ENCODE data around the gene MBOAT1. TPM values are rescaled to one million over a fixed set of nuclear protein-coding genes. Genes with fewer than 3 reads are reported as not detected.
A peak's percentile ranks its signal among the peaks of the same experiment; 100 is the strongest.

MBOAT1 gene
- total RNA-seq, 1 experiment from 2014 or later: 9.9 TPM

- no peaks in the 10 kb centered on the region for H3K9me3 ChIP-seq (ENCODE audit: control insufficient read depth, low read depth, low read length)
- H2BK20ac ChIP-seq (ENCODE audit: low read depth, low read length, poor library complexity, severe bottlenecking): no peak overlapping the region
Measured at GRCh38 chr6:20236344-20236743, 24.1 kb upstream of the MBOAT1 start.

More at GRCh38 chr6:20236344-20236743, 24.1 kb upstream of the MBOAT1 start:
- H3K18ac ChIP-seq (ENCODE audit: insufficient read length, low read depth, low read length): no peak overlapping the region
- no peak overlapping the region for H4K5ac ChIP-seq (ENCODE audit: insufficient read length, low read depth, low read length)
- H3K27ac ChIP-seq (ENCODE audit: insufficient read length, low read depth, low read length): no peak overlapping the region
- Mint-ChIP-seq H3K36me3 (ENCODE audit: insufficient read depth in 1 of 3, low read depth in 3 of 3) (no peaks in the 10 kb centered on the region; a peak in 1 of 7 replicates), H3K4me3 (no peak overlapping the region), H3K9me3 (peaks cover 0 to 6% of the 10 kb centered on the region in 2 experiments; a peak in 2 of 5 replicates), H3K27me3 (ENCODE audit: low read depth) (no peaks in the 10 kb centered on the region), H3K27ac (0 out of 7 replicates have a peak overlapping the region, but pooled peaks of 1 of the 3 experiments have one; percentile 48), H3K4me1 (peaks cover 10 to 16% of the 10 kb centered on the region in 2 experiments)
- no peak for DNase-seq
- no peak overlapping the region for H3K14ac ChIP-seq (ENCODE audit: insufficient read depth, low read length)
- no peaks in the 10 kb centered on the region for H3K79me1 ChIP-seq (ENCODE audit: insufficient read depth, low read depth, low read length, poor library complexity, severe bottlenecking)
- no peak overlapping the region for H3K4me2 ChIP-seq (ENCODE audit: insufficient read depth, insufficient read length, low read length)
- no peak overlapping the region for H2BK120ac ChIP-seq (ENCODE audit: low read depth, low read length, poor library complexity, severe bottlenecking)
- H3K4me1 ChIP-seq (ENCODE audit: insufficient read depth, low read length): peaks cover 2% of the 10 kb centered on the region; the same call in 1 of the 2 replicates
- H2AFZ ChIP-seq (ENCODE audit: low read length): no peak overlapping the region
- no peak overlapping the region for H2AK5ac ChIP-seq (ENCODE audit: insufficient read length, low read length)
- H4K20me1 ChIP-seq (ENCODE audit: control insufficient read depth, insufficient read depth, insufficient read length): no peaks in the 10 kb centered on the region
- no peak for TF ChIP-seq CTCF (conservative IDR thresholded peaks at IDR 0.05)
- no peak overlapping the region for H2BK15ac ChIP-seq (ENCODE audit: low read depth, low read length)
- H3T11ph ChIP-seq (ENCODE audit: low read length): no peak overlapping the region
- H3K23ac ChIP-seq (ENCODE audit: insufficient read length, low read depth, low read length): no peak overlapping the region
- no peak overlapping the region for H3K9ac ChIP-seq (ENCODE audit: extremely low read depth, insufficient read length, low read length)
- H3K23me2 ChIP-seq (ENCODE audit: insufficient read length, low read depth, low read length, poor library complexity, severe bottlenecking): no peaks in the 10 kb centered on the region
- no peak overlapping the region for H4K8ac ChIP-seq (replicated peaks; ENCODE audit: insufficient read length, low read depth, low read length)
- no peaks in the 10 kb centered on the region for H3K79me2 ChIP-seq (ENCODE audit: insufficient read depth, low read length)
- no peaks in the 10 kb centered on the region for H3K27me3 ChIP-seq (ENCODE audit: insufficient read depth, low read length)
- H4K91ac ChIP-seq (ENCODE audit: insufficient read length, low read depth, low read length): no peak overlapping the region
- no peak overlapping the region for H2BK5ac ChIP-seq (ENCODE audit: insufficient read length, low read length)
- H3K4ac ChIP-seq (ENCODE audit: low read depth, low read length): no peak overlapping the region
- H3K56ac ChIP-seq (ENCODE audit: insufficient read length, low read depth, low read length): no peak overlapping the region
- no CpG with 5 or more reads among the region's 3 CpGs for WGBS (ENCODE audit: extremely low coverage, insufficient read length, low lambda C conversion rate)
- no peak overlapping the region for H2BK12ac ChIP-seq (ENCODE audit: insufficient read length, low read depth, low read length)
